ENCODE measurements around the gene SHC2. TPM values are rescaled to one million over a fixed set of nuclear protein-coding genes. Genes with fewer than 3 reads are reported as not detected.
A peak's percentile ranks its signal among the peaks of the same experiment; 100 is the strongest.
"Not testable (repeated sequence)": the region's sequence is repeated elsewhere in the genome, so short reads cannot be mapped to it uniquely, and the experiment has no call there.

Gene SHC2
- total RNA-seq, 1 donor from 2014 or later, result 1.7 TPM

DNA sequence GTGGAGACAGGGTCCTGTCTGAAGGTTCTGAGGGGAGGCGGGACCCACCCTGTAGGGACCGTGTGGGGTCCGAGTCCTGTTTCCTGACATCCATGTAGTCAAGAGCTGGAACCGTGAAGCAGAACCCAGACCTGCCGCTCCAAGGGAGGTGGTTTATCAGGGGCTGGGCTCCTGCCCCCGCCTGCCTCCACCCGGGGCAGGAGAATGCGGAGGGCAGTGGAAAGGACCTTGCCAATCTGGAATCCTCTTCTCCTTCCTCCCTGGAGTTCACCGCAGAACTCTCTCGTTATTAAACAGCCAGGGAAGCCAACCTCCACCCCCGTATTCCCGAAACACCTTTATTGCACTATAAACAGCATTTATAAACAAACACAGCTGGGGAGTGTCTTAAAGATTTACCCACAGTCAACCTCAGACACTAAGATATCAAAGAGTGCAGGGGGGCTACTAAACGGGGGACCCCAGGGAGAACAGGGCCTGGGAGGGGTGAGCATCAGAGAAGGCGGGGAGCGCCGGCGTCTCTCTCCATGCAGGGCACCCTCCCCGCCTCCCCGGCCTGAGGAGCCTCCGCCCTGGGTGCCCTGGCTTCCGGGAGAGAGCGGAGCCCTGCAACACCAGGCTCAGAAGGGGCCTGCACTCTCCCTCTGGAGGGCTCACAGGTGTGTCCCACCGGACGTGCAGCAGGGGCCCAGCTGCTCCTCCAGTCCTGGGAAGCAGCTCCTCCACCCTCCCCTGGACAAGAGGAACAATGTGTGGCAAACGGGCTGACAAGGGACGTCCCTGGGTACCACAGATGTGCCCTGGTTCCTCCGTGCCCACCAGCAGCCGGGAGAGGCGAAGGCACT is 55.5 kb downstream of the SHC2 start:
- ATAC-seq, result no peak

DNA sequence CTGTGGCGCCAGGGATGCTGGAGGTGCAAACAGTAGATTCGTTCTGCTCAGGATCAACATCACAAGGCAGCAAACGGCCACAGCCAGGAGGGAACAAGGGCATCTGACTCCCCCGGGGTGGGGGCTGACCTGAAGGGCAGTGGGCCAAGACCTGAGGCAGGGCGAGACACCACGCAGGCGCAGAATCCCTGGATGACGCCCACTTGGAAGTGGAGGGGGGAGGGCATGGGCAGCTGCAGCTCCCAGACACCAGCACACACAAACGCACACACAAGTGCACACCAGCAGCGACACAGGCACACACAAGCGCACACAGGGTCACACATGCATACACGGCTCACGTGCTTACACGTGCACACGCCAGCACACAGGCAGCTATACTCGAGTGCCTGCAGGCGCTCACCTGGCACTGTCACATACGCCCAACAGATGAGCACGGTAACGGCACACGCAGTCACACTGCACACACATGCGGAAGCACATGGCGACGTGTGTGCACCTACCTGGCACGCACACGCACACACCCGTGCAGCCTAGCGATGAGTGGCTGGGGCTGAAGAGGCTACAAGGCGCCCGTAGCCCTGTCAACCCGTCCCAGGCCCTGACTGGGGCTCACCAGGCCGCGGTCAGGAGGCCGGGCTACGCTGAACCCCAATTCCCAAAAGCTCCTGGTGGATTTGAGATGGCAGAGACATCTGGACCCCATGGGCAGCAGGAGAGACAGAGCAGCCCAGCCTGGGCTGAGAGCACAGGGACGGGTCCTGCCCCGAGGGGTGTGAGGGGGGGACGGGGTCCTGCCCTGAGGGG is 57.4 kb downstream of the SHC2 start:
- no peak for ATAC-seq

DNA sequence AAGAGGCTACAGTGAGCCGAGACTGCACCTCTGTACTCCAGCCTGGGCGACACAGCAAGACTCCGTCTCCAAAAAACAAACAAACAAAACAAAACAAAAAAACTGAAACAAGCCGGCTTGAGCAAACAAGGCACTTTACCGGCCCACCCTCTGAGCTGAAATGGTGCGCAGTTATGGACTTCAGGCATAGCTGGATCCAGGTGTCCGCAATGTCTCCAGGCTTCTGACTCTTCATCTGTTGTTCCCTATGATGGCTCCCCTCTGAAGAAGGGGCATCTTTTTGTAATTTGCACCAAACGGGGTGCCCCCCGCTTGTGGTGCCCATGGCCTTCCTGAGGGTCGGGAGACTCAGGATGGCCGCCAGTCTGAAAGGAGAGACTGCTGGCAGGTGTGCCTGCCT is 58.0 kb downstream of the SHC2 start:
- ATAC-seq, result no peak

DNA sequence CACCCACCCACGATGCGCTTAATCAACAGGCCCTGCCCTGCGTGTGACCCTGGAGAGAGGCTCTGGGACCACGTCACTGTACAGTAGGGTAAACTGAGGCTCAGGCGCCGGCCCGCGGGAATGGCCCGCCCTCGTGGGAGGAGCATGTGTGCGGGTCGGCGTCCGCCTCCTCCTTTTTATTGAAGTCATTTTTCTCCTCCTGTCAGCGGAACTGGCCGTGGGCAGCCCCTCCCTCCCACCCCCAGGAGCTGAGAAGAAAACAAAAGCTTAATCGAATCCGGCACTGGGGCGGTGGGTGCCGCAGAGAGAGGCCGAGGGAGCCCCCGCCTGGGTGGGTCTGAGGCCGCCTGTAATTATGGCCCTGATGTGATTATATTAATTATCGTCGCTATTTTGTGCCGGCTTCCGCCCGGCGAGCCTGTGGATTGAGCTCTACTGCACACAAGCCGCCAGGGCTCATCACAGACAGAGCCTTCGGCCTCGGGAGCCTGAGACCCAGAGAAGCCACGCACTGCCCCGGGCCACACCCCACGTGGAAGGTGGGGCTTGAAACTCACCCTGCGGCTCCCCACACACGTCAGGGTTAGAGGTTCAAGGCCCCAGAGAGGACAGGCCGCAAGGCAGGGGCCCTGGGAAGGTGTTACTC is 58.8 kb downstream of the SHC2 start:
- ATAC-seq, result no peak

DNA sequence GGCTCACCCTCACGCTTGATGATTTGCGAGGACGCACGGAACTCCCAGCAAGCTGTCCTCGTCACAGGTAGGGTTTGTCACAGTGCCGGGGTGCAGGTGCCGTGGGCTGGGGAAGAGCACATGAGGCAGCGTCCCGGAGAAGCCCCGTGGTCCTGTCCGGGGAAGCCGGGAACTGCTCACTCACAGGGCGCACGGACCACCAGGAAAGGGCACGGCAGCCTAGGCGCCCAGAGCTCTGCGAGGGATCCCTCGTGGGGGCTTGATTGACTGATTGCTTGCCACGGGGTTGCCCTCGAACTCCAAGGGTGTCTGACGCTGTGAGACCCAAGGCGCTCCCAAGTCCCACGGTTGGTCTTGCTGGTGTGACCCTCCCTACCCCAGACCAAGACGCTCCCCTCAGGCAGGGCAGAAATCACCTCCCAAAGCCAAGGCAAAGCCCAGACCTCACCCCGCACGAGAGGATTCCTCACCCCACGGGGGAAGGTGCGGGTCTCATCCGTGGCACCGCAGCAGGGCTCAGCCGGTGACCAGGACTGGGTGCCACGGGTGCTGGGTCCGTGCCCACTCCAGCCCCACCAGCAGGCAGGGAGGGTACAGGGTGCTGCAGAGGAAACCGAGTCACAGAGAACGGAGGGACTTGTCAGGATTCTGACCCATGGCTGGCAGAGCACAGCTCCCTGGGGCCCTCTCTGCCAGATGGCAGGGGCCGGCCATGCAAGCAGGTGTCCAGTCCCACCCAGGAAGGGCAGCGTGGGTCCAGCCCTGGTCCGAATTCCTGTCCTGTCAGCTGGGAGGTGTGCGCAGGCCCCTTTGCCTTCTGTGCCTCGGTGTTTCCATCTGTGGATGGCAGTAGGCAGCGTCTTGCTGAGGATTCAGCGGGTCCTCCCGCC is 59.6 kb downstream of the SHC2 start:
- no peak for ATAC-seq

DNA sequence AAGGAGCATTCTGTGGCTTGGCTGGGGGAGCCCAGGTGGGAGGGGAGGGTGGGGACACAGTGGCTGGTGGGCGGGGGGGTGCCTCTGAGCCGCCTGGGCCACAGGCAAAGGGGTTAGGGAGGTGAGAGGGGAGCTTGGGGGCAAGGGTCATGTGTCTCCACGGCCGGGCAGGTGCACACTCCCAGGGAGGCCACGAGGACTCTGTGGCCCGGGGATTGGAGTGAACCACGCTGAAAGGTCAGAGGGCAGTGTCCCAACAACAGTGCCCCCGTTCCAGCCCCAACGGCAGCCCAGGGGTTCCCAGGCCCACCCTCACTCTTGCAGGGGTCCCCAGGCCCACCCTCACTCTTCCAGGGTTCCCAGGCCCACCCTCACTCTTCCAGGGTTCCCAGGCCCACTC is 61.5 kb downstream of the SHC2 start:
- no peak for ATAC-seq

DNA sequence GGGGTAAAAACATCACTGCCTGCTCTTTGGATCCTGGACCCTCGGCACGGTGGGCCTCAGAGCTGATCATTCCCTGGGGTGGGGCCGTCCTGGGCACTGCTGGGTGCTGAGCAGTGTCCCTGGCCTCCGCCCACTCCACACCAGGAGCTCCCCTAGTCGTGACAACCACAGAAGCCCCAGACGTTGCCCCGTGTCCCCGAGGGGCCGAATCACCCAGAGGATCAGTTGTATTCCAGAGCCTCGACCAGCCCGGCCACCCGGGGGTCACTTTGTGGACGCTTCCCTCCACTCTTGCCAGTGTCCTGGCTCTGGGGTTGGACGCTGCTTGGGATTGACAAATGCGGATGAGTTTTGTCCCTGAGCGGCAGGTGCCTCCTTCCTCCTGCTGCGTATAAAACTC is 62.1 kb downstream of the SHC2 start:
- no peak for ATAC-seq

DNA sequence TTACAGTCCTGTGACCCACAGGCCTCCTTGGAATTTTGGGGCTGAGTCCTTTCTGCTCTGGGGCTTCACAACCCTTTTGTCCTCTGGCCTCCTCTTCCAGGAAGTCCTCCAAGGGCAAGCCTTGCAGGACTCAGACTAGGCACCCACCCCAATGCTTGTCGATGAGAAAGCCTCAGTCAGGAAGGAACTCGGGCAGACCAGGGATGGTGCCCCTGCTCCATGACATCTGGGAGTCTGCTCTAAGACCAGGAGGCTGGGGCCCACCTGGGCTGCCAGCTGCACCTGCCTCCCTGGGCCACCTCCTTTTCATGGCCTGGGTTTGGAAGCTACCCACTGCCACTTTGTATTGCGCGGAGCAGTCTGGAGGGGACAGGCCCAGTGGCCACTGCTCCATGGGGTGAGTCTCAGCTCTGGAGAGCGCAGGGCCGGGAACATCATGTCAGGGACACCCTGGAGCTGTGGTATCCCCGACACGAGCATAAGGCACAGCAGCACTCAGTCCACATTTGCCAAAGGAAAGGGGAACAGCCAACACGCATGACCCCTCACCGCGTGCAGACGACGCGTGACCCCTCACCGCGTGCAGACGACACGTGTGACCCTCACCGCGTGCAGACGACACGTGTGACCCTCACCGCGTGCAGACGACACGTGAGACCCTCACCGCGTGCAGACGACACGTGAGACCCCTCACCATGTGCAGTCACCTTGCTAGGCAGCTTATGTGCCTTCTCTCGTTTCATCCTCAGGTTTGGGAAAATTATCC is 62.7 kb downstream of the SHC2 start:
- ATAC-seq, result no peak

DNA sequence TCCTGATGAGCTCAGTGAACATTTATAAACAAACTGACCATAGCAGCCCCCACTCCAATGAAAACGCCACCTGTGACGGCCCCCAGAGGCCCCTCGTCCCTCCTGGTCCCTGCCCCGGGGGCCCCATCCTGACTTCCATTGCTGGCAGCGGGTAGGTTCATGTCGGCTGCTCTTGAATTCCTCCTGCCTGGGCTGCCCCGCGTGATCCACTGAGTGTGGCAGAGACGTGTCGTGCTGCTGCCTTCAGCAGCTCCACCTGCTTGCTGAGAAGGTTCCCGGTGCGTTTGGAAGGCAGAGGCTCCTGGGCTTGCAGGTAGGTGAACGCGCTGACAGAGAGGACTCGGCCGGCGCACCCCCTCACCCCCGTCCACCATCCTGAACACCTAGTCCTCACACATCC is 63.5 kb downstream of the SHC2 start:
- no peak for ATAC-seq

DNA sequence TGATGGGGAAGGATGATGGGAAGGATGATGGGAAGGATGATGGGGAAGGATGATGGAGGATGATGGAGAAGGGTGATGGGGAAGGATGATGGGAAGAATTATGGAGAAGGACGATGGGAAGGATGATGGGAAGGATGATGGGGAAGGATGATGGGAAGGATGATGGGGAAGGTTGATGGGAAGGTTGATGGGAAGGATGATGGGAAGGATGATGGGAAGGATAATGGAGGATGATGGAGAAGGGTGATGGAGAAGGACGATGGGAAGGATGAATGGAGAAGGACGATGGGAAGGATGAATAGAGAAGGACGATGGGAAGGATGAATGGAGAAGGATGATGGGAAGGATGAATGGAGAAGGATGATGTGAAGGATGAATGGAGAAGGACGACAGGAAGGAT is 65.4 kb downstream of the SHC2 start:
- no peak for ATAC-seq

DNA sequence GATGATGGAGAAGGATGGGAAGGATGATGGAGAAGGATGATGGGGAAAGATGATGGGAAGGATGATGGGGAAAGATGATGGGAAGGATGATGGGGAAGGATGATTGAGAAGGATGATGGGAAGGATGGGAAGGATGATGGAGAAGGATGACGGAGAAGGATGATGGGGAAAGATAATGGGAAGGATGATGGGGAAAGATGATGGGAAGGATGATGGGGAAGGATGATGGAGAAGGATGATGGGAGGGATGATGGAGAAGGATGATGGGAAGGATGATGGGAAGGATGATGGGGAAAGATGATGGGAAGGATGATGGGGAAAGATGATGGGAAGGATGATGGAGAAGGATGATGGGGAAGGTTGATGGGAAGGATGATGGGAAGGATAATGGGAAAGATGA is 66.0 kb downstream of the SHC2 start:
- ATAC-seq, result not testable (repeated sequence)

DNA sequence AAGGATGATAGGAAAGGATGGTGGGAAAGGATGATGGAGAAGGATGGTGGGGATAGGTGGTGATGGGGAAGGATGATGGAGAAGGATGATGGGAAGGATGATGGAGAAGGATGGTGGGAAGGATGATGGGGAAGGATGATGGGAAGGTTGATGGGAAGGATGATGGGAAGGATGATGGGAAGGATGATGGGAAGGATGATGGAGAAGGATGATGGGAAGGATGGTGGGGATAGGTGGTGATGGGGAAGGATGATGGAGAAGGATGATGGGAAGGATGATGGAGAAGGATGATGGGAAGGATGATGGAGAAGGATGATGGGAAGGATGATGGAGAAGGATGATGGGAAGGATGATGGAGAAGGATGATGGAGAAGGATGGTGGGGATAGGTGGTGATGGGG is 67.3 kb downstream of the SHC2 start:
- ATAC-seq, result not testable (repeated sequence)

DNA sequence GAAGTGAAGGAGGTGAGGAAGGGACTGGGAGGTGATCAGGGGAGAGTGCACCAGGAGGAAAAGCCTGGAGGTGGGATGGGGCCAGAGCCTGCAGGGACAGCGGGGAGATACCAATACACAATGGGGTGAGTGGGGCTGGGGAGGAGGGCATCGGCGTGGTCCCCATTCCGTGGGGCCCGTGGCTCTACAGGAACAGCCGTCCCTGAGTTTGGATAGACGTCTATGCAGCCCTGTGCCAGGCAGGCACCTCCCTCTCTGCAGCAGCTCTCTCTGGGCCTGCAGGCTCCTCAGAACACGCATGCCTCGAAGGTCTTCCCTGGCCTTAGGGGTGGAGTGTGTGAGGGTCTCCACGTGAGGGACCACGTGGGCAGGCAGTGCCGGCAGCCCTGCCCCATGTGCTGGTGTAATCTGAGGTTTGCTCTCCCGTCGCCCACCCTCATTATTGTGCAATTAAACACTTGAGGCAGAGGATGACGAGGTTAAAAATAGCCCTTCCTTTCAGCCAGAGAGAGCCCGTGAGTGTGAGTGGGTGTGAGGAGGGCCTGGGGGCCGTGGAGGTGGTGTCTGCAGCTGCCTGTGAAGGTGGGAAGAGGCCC is 68.4 kb downstream of the SHC2 start:
- ATAC-seq, result no peak

DNA sequence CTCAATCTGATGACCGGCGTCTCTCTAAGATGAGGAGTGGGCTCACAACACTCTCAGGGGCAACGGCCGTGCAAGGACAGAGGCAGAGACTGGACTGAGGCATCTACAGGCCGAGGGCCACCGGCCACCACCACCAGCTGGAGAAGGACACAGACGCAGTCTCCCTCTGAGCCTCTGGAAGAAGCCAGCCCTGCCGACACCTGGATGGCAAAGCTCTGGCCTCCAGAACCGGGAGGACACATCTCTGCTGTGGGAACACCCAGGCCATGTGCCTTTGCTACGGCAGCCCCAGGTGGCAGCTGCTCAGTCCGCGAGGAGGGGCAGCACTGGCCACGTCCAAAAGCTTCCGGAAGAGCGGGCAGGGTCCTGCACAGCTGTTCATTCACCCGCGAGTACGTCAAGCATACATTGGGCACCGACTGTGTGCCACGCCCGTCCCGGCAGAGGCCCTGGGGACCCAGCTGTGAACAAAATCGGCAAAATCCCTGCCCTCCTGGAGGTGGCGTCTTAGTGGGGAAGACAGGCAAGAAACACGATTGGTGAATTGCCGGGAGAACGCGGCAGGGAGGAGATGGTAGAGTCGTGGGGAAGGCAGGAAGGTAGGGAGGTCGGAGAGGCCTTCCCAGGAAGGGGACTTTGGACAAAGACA is 69.0 kb downstream of the SHC2 start:
- no peak for ATAC-seq

DNA sequence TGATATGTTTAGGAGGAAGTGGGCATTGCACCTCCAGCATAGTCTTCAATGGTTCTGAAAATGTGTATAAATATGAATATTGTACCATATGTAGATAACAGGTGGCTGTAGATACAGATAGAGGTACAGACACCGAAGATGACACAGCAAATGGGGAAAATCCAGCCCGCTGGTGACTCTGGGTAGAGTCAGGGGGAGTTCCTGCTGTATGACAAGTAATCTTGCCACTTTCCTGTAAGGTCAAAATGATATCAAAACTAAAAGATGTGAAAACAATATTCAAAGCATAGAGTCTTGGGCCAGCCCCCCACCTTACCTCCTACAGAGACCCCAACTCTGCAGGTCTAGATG is 69.7 kb downstream of the SHC2 start:
- ATAC-seq, result no peak

DNA sequence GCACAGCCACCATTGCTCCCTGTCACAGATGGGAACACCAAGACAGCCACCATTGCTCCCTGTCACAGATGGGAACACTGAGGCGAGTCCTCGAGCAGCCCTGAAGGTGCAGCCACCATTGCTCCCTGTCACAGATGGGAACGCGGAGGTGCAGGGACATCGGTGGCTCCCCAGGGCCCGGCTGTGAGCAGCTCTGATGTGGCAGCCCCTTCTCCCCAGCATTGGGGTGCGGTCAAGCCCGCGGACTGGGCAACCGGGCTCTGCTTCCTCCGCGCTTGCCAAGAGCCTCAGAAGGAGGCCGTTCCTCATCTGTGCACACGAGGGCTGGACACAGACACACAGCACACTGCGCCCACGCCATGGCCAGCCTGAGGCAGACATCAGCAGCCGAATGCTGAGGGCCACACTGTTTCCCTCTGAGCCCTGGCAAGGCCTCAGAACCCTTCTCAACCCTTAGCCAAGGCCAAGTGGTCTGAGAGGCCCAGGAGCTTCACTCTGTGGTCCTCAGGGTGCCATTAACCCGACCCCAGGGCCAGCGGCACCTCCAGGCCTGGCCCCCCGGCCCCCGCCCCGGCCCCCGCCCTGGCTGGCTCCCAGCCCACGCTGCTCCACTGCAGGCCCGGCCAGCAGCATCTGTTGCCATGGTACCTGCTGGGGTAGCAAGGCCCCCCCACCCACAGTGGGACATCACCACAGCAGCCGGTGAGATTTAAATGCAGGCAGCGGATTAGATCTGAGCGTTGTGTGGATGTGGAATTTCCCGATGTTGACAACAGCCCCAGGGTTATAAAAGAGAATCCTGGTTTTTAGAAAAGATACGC is 70.2 kb downstream of the SHC2 start:
- peak; percentile 18 for ATAC-seq

DNA sequence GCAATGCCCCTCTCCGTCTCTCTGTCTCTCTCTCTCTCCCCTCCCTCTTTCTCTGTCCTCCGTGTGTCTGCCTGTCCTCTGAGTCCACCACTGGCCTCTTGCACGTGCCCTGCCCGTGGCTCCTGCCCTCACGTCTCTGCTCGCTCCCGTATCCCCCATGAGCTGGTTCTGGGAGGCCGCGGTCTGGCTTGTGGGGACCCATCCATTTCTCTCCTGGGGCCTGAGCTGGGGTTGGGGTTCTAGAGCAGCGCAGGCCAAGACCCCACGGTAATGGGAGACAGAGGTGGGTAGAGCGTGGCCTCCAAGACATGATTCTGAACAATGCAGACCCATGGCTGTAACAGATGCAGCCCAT is 70.9 kb downstream of the SHC2 start:
- no peak for ATAC-seq

DNA sequence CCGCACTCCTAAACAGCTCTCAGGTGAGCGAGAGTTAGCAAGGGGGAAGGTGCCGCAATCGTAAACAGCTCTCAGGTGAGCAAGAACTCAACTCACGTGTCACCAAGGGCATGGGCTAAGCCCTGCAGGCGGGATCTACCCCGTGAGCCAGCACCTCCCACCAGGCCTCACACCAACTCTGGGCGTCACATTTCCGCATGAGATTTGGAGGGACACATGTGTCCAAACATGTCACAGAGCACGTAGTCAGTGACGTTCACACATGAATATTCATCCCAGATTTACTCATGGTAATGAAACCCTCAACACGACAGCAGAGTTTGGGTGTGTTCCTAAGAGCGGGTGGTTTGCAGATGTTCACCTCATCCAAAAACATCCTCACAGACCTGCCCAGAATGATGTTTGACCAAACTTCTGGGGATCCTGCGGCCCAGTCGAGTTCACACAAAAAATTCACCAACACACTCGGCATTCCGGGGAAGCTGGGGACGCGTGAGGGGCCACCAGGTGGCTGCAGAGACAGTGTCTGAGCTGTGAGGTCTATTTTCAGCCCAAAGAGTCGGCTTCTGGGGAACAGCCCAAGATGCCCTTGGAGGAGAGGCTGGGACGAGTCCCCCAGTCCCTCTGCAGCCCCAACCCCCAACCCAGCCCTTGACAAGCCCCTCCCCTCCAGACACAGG is 71.4 kb downstream of the SHC2 start:
- ATAC-seq, result peak; percentile 18

DNA sequence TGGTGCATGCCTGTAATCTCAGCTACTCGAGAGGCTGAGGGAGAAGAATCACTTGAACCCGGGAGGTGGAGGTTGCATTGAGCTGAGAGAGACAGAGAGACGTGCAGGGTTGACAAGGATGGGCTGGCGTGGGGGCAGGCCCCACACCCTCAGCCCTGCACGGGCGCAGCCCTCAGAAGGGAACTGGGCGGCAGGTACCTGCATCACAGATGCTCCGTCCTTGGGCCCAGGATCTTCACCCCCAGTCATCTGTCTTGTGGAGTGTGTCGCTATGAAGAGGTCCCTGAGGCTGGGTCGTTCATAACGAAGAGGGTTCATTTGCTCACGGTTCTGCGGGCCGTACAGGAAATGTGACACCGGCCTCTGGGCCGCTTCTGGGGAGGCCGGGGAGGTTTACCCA is 72.1 kb downstream of the SHC2 start:
- ATAC-seq, result no peak

Measured in esophagus mucosa (tissue), 1 donor.